Measurements from ENCODE around the gene CRIM1.

The CRIM1 gene

GRCh38 chr2:36555789-36556188 is 200.2 kb downstream of the CRIM1 start:
- Histone ChIP-seq H3K4me3 (ENCODE audit: low read length) (no peak overlapping the region), H3K4me1 (ENCODE audit: low read length) (no peaks in the 10 kb centered on the region), H3K27me3 (replicated peaks; ENCODE audit: insufficient read depth, low read length) (no peaks in the 10 kb centered on the region), H3K9ac (ENCODE audit: low read length) (no peak overlapping the region), H3K36me3 (replicated peaks; ENCODE audit: insufficient read depth, low read length) (no peaks in the 10 kb centered on the region), H4K20me1 (ENCODE audit: insufficient read depth, low read length) (no peaks in the 10 kb centered on the region), H3K9me3 (replicated peaks; ENCODE audit: insufficient read depth, low read length) (no peaks in the 10 kb centered on the region), H3K4me2 (ENCODE audit: low read depth, low read length) (no peak overlapping the region), H3F3A (ENCODE audit: insufficient read depth, low read length) (no peaks in the 10 kb centered on the region), H3K27ac (ENCODE audit: low read length) (no peak overlapping the region), H2AFZ (ENCODE audit: low read length) (no peak overlapping the region), H3K9me2 (replicated peaks; ENCODE audit: insufficient read depth, low read length) (no peaks in the 10 kb centered on the region), H3K79me2 (ENCODE audit: low read length) (no peaks in the 10 kb centered on the region)
- no peak for TF ChIP-seq EZH2 (optimal IDR thresholded peaks at IDR 0.05; ENCODE audit: low read depth, low read length)
- TF ChIP-seq CTCF (IDR thresholded peaks at IDR 0.05; ENCODE audit: low read length): no peak
- TF ChIP-seq EZH2phosphoT487 (IDR thresholded peaks at IDR 0.05; ENCODE audit: low read length): no peak
- DNase-seq: no peak

- Histone ChIP-seq H3K36me3 (replicated peaks; ENCODE audit: insufficient read depth, low read length) (no peaks in the 10 kb centered on the region), H2AFZ (ENCODE audit: low read length) (no peak overlapping the region), H3K4me3 (ENCODE audit: low read length) (no peak overlapping the region), H3K4me1 (ENCODE audit: low read length) (no peaks in the 10 kb centered on the region), H3K79me2 (ENCODE audit: low read length) (no peaks in the 10 kb centered on the region), H4K20me1 (ENCODE audit: insufficient read depth, low read length) (no peaks in the 10 kb centered on the region), H3K4me2 (ENCODE audit: low read depth, low read length) (no peak overlapping the region), H3F3A (ENCODE audit: insufficient read depth, low read length) (no peaks in the 10 kb centered on the region), H3K27ac (ENCODE audit: low read length) (no peak overlapping the region), H3K27me3 (replicated peaks; ENCODE audit: insufficient read depth, low read length) (no peaks in the 10 kb centered on the region), H3K9me2 (replicated peaks; ENCODE audit: insufficient read depth, low read length) (no peaks in the 10 kb centered on the region), H3K9me3 (replicated peaks; ENCODE audit: insufficient read depth, low read length) (no peaks in the 10 kb centered on the region), H3K9ac (ENCODE audit: low read length) (no peak overlapping the region)
- DNase-seq: no peak
- no peak for TF ChIP-seq CTCF (IDR thresholded peaks at IDR 0.05; ENCODE audit: low read length)
These were observed 201.3 kb downstream of the CRIM1 start for GRCh38 chr2:36556842-36557241.

- Histone ChIP-seq H2AFZ (ENCODE audit: low read length) (no peak overlapping the region), H3F3A (ENCODE audit: insufficient read depth, low read length) (peaks cover 5% of the 10 kb centered on the region; the same call in 1 of the 2 replicates), H3K9me2 (replicated peaks; ENCODE audit: insufficient read depth, low read length) (no peaks in the 10 kb centered on the region), H3K27me3 (replicated peaks; ENCODE audit: insufficient read depth, low read length) (no peaks in the 10 kb centered on the region), H3K27ac (ENCODE audit: low read length) (no peak overlapping the region), H3K4me1 (ENCODE audit: low read length) (peaks cover 8% of the 10 kb centered on the region; the same call in 1 of the 2 replicates), H3K36me3 (replicated peaks; ENCODE audit: insufficient read depth, low read length) (no peaks in the 10 kb centered on the region), H3K79me2 (ENCODE audit: low read length) (no peaks in the 10 kb centered on the region), H4K20me1 (ENCODE audit: insufficient read depth, low read length) (no peaks in the 10 kb centered on the region), H3K9me3 (replicated peaks; ENCODE audit: insufficient read depth, low read length) (no peaks in the 10 kb centered on the region), H3K4me3 (ENCODE audit: low read length) (no peak overlapping the region), H3K4me2 (ENCODE audit: low read depth, low read length) (no peak overlapping the region), H3K9ac (ENCODE audit: low read length) (no peak overlapping the region)
- TF ChIP-seq EZH2 (optimal IDR thresholded peaks at IDR 0.05; ENCODE audit: low read depth, low read length): no peak
- no peak for TF ChIP-seq EZH2phosphoT487 (IDR thresholded peaks at IDR 0.05; ENCODE audit: low read length)
- no peak for TF ChIP-seq CTCF (IDR thresholded peaks at IDR 0.05; ENCODE audit: low read length)
- DNase-seq: no peak
These were observed 203.8 kb downstream of the CRIM1 start for GRCh38 chr2:36559221-36559942.
